Activated gamma-delta T cell treated with anti-CD3 and anti-CD28 coated beads, Interleukin-2, amount 50 U/mL, for 16 hours (primary cell): ENCODE measurements around the gene AJAP1.

ENCODE experiments used
- DNase-seq: peaks from one replicate; pipeline ENCODE4 v3.0.0-alpha.2; 2020; ENCODE audit warnings: low read depth

Gene AJAP1

DNA sequence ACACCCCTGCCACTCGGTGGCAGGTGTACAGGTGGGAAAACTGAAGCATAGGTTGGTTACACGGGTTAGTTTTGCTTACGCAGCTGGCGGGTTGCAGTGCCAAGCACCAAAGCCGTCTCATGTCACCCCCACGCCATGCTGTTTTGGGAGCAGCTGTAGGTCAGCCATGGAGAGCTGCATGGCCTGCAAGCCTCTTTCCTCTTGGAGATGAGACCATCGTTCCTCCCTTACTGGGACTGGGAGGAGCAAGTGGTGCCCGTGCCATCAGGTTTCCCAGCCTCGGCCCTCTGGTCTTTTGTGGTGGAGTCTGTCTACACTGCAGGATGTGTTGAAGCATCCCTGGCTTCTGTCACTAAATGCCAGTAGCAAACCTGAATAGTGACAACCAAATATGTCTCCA lies 46.9 kb downstream of the AJAP1 start:
- DNase-seq: no peak

DNA sequence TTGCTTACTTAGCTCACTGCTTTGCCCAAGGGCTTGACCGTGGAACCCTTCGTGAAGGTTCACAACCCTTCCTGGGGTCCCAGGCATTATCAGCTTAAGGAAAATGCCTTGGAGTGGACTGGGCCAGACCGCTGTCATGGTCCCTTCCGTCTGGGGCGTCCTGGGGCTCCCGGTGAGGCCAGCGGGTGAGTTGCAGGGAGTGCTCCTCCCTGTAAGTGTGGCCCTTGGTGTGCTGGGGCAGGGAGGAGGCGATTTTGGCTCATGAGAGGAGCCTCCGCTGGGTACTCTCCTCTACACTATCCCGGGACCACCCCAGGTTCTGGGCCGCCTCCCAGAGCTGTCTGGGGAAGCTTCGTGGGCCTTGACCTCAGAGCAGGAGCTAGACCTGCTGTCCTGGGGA lies 48.1 kb downstream of the AJAP1 start:
- no peak for DNase-seq

DNA sequence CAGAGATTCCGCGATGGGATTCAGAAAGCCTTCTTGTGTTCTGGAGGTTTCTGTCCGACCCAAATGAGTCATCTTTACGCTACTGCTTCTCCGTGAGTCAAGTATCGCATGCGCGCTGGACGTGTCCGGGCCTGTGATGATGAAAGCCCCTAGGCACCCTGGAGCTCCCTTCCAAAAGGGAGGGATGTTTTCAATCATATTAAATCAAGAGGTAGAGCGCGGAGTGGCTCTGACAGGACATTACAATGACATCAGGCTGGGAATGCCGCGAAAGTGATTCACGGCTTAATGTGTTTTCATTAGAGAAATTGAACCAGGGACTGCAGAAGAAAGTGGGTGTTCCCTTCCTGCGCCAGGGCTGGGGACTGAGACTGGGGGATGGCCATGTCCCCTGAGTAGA lies 48.5 kb downstream of the AJAP1 start:
- no peak for DNase-seq

DNA sequence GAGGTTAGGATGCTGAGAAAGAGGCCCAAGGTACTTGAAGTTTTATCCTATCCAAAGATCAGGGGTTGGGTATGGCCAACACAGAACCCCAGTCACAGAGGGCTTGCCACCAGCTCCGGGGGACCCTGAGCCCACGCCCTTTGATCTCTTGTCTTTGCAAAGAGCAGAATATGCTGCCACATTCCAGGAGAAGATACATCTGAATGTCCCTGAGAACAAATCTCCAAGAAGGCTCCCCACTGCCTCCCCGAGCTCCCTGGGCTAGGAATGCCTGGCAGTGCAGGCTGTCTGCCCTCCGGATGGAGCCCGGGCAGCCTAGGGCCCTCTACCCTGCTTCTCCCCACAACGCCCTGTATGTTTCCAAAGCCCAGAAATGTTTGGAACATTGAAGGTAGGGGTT lies 49.2 kb downstream of the AJAP1 start:
- DNase-seq: no peak

DNA sequence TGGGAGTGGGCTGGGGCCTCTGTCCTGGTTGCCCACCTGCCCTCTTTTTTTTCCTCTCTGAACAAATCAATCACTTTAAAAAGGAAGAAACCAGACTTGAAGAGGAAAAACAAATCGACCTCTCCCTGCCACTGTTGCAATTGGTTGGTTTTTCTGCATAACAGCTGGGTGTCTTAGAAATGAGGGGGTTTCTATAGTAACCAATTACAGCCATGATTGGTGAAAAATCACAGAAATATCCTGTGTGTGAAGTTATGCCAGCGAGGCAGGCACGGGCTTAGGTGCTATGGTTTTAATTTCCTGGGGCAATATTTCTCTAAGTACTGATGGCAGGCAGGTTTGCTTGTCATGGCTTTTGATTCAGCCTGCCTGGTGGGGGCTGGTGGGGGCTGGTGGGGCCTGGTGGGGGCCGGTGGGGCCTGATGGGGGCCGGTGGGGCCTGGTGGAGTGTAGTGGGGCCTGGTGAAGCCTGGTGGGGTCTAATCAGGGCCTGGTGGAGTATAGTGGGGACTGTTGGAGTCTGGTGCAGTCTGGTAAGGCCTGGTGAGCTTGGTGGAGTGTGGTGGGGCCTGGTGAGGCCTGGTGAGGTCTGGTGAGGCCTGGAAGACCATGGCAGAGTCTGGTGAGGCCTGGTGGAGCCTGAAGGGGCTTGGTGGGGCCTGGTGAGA lies 54.6 kb downstream of the AJAP1 start:
- DNase-seq: no peak

DNA sequence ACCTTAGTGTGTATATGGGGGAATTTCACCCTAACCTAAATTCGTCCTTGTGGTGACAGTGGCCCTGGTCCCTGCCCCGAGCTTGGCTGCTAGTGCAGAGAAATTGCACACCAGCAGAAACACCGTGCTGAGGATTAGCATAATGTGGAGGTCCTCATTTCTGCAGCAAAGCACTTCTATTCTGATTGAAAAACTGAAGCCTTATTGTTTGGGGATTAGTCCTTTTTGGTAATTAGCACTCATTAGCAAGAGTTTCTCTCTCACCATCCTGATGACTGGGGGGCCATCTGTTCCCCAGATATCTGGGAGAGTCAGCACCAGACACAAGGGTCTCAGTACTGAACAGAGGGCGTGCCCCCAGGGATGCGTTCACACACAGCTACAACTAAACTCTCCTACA lies 55.2 kb downstream of the AJAP1 start:
- no peak for DNase-seq

DNA sequence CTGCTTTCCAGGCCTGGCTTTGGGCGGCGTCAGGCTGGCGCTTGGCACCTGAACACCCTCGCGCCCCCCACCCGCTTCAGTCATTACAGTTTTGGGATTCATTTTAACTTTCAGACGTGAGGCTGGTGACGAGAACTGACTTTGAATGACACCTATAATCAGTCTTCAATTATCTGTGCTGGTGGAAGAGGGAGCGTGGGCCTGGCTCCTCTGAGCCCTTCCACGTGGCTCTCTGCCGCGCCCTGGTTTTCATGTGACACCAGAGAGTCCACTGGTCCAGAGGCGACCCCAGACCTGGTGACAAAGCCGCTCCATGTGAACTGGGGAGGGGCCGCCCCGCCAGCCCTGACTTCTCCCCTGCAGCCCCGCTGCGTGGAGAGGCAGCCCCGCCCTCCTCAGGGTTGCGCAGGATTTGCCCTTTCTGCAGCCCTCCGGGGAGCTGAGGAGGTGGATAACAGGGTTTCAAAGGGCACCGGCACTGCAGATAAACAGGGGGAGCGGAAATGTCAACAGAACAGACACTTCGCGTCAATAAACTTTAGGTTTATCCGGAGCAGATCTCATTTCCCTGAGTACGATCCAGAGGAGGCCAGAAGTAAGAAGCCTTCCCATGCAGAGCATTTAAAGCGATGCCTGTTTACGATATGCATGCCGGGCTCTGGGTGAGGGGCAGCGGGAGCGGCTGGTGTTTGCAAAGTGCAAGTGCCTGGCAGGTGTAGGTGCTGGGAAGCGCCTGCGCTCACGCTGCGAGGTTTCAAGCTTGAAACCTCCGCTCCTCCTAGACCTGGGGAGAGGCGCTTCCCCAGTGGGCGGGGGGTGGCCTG lies 56.4 kb downstream of the AJAP1 start:
- DNase-seq: no peak

DNA sequence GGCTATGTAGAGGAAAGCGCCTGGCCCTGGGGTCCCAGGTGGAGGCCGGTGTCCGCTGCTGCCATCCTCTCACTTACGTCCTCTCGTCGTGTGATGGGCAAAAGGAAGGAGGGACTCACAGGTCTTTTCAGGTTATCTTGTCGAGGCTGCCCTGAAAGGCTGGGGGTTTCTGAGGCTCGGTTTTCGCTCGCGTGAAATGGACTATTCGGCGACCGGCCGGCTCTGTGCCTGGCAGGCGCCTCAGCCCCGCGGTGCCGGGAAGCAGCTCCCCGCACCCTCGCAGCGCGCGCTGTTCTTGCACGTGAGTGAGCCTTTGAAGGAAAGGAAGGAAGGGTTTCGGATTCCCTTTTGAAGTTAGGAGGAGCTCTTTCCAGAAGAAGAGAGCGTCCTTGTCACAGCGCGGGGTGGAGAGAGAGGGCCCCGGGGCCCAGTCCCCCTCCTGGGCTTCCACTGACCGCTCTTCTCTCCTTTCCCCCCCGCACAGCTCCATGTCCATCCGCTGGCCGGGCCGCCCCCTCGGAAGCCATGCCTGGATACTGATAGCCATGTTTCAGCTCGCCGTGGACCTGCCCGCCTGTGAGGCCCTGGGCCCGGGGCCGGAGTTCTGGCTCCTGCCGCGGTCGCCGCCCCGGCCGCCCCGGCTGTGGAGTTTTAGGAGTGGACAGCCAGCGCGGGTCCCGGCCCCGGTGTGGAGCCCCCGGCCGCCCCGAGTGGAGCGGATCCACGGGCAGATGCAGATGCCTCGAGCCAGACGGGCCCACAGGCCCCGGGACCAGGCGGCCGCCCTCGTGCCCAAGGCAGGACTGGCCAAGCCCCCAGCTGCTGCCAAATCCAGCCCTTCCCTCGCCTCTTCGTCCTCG lies 57.2 kb downstream of the AJAP1 start:
- no peak for DNase-seq

DNA sequence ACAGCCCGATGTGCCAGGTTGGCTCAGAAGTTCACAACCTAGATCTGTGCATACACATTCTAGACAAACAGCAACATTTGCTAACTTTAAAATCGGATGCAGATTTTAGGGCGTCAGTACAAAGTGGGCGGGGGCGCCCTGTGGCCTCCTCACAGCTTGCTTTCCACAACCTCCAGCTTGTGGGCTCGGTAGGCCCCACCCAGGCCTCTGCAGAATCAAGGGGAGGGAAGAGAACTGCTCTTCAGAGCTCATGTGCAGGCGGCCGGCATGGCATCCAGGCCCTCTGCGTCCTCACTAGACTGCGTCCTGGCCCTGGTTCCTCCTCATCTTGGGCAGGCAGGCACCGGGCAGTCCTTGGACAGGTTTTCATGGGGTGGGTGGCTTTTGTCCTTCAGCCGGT lies 59.3 kb downstream of the AJAP1 start:
- DNase-seq: no peak

DNA sequence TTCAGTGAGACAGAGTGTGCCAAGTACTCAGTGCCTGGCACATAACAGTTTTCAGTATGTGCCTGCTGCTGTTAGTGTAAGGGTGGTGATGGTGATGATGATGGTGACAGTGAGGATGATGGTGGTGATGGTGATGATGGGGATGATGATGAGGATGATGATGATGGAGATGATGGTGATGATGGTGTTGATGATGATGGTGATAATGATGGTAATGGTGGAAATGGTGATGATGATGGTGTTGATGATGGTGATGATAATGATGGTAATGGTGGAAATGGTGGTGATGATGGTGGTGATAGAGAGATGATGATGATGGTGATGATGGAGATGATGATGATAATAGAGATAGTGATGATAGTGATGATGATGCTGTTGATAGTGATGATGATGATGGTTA lies 62.0 kb downstream of the AJAP1 start:
- no peak for DNase-seq

DNA sequence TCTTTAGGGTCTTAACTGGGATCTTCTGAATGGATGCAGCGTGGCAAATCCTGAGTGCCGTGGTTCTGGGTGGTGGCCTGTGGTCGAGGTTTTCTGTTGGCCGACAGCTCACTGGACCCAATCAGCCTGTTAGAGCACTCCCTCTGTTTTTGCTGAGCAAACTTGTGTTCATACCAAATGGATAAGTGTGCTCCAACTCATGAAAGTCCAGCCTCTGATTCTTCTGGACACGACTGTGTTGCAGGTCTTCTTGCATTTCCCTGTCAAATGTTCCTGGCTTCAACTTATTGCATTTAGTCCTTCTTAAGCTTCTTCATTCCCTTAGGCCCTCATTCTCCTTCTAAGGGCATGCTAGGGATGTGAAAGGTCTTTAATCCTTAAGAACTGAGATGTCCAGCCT lies 63.7 kb downstream of the AJAP1 start:
- DNase-seq: no peak

DNA sequence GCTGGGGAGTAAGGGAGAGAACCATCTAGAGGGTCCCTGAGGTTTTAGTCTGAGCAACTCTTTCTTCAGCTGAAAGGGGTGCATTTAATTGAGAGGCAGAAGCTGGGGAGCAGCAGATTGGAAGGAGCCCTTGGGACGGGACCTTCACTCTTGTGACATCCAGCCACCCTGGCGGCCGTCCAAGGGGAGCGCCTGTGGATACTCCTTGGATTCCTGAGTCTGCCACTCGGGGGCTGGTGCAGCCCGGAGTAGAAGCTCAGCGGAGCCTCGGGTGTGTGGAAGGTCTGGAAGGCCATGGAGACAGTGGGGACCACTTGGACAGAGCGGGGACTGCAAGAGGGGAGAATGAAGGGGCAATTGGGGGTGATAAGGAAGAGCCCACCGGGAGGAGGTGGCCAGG lies 68.7 kb downstream of the AJAP1 start:
- DNase-seq: no peak

DNA sequence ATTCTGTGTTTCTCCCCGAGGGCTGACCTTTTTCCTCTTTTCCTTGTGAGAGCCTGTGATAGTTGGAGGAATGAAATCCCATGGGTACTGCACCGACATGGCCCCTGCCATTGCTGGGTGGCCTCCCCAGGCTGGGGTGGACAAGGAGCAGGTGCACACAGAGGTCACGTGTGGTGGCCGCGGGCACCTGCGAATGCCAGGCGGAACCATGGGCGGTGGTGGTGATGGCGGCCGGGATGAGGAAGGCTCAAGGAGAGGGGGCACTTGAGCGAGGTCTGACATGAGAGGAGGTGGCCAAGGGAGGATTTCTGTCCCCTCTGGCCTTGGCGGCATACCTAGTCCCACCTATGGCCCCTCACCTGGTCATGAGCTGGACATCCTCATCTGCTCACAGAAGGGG lies 69.6 kb downstream of the AJAP1 start:
- no peak for DNase-seq

DNA sequence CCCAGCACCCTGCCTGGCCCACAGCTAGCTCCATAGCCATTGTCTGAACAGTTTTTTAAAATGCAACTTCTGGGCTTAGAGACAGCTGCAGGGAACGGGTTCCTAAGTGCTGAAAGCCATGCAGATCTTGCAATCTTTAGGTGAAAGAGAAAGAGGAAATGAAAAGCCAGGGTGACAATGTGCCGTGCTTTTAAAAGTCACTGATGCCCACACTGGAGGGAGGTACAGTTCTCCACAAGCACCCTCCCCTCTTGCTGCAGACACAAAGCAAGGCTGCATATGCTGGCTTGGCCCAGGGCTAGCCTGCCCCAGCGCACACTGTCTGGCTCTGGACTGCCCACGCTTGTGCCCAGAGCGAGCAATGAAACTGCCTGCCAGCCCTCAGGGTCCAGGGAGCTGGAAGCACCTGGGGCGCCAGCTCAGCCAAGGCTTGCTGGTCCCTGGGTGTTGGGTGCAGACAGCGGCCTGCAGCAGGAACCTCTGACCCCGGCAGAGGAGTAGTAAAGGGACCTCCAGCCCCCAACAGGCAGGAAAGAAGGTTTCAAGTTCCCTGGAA lies 70.4 kb downstream of the AJAP1 start:
- no peak for DNase-seq

DNA sequence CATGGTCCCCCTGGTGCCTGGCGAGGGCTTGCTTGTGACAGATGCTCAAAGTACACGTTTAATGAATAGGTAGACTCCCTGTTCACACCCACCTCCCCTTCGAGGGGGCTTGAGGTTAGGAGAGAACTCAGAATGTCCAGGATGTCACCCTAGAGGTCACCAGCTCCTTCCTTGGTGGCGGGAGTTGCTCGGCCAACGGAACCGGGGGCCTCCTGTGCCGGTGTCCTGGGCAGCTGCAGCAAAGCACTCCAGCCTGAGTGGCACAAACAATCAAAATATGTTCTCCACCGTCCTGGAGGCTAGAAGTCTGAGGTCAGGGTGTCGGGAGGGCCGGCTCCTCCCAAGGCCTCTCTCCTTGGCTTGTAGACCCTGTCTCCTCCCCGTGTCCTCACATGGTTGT lies 71.0 kb downstream of the AJAP1 start:
- no peak for DNase-seq

DNA sequence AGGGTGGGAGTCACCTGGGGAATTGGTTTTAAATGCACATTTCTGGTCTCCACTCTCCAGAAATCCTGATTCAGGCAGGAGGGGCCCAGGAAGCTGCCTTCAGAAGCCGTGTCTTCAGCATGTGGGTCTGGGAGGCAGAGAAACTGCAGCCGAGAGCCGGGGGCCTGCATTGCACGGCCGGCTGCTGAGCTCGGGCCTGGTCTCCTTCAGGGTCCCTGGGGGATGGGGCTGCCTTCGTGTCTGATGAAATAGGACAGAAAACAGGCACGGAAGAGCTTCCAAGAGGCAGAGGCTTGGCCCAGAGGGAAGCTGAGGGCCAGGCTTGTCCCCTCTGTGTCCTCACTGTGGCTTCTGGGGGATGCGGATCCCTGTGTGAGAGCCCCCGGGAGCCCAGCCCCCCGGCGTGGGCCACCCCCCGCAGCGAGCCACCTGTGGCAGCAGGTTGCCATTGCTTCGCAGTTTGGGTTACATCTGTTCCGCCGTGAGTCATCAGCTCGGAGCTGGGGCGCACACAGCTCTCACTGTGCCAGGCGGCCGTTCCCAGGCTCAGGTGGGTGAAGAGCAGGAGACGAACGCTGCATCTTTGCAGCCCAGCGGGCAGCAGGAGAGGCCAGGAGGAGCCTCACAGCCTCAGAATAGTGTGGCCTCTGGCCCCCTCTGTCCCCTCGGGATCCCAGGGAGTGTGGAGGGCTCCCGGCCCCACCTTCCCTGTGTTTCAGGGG lies 72.4 kb downstream of the AJAP1 start:
- no peak for DNase-seq

DNA sequence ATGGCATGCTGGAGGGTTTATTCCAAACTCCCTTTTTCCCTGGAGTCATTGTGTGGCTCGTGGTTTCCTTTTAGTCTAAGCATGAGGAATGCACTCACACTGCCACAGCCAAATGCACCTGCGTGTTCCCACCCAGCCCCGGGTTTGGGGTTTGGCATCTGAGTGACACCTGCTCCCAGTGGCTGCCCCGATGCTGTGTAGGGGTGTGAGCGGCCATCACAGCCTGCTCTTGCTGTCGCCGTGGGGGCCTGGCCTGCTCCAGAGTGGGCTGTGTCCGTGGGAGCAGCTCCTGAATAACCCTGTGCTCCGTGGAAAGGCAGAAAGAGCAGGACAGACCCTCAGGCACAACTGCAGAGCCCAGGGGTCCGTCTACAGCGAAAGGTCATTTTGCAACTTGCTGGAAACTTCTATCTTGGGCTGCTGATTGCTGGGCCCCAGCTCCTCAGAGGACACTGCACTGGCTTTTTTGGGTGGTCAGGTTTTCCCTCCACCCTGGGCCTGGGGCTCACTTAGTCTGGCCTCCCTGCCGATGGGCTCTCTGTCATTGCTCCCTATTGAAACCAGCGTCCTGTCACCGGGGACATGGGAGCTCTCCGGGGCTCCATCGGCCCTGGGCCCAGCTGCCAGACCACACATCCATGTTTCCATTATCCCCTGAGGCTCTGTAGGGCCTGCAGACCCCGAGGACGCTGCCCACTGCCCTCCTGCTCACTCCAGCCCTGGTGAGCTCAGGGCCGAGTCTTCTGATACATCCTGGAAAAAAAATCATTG lies 74.1 kb downstream of the AJAP1 start:
- no peak for DNase-seq

DNA sequence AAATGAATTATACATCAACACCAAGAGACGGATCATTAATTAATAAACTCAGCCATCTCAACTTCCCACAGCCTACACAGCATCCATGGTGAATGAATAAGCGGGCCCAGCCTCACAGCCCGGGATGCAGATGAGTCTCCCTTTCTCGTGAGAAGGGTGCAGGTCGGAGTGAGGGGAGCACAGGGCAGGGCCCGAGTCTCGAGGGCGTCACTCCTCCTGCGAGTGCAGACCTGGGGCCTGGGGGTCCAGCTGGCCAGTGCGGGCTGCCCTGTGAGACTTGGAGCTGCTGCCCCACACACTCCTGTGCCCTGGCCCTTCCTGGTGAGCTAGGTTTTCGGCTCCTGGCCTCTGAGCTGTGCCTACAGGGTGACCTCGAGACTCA lies 74.7 kb downstream of the AJAP1 start:
- no peak for DNase-seq

DNA sequence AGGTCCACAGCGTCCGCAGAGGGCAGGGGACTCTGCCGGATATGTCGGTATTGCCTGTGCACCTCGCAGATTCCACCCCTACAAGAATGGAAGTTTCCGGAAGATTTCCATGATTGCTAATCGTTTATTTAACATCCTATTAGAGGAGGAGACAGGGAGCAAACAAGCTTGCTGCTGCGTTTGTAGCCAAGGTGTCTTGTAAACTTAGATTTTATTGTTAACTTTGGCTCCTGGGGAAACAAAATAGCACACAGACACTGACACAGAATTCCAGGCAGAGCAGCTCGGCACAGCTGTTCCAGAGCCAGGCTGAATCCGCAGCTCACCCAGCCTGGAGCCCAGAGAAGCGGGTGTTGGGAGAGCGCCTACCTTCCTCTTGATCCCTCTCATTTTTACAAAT lies 75.7 kb downstream of the AJAP1 start:
- DNase-seq: no peak

DNA sequence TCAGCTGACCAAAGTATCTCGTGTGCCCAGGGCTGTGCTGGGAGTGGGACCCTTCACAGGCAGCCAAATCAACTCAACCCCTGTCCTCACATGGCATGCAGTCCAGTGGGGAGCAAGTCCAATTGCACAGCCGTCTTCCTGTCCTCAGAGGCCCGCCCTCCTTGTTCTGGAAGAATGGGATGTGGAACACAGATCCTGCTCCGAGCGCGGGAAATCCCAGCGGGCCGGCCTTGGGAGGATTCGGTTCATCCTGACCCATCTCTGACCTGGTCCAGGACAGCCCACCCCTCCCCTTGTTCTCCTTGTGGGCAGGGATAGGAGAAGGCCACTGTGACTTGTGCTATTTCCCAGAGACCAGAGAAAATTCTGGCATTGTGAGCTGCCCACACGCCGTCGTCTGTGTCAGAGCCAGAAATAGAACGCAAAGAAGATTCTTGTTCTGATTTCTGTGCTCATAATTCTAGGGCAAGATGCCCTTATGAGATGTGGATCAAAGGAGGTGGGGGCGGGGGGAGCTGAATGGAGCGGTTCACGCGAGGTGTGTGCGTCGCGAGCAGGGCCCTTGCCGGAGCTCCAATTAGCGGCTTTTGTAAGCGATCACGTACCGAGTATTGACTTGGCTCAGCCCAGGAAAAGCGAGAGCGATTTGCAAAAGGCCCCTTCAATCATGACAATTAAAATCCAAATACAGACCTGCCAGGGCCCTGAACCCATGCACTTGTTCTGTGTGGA lies 79.2 kb downstream of the AJAP1 start:
- DNase-seq: no peak

DNA sequence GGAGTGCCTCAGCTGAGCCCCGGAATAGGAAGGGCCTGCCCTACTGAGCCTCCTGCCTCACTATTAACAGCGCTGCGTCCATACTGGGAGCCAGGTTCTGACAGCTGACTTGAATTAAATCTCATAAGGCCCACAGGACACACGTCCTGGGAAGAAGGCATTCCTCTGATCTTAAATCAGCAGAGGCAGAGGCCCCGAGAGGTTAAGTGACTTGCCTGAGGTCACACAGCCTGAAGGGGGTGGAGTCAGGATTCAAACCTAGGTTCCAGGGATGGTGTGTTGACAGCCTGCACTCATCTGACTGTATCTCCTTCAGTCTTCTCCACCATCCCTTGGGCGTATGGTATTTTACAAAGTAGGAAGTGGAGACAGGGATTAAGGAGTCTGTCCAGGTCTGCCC lies 79.8 kb downstream of the AJAP1 start:
- no peak for DNase-seq
